Upper lobe of left lung (tissue), 6 donors: ENCODE measurements around the gene SLC25A44. TPM values are rescaled to one million over a fixed set of nuclear protein-coding genes. Genes with fewer than 3 reads are reported as not detected.

Source experiments
- ATAC-seq, 2 donors: fragments of 200-7000 bp; cut with Tn5 transposase; one replicate each; pipeline ENCODE4 v1.9.1; 2022; ENCODE audit warnings: mild to moderate bottlenecking in 2 of 2, moderate library complexity in 2 of 2; ENCODE audit not compliant: low FRiP score in 2 of 2
- DNase-seq, 2 donors: peaks; one replicate each; pipeline ENCODE4 v3.0.0-alpha.2; 2019 to 2020
- H3K27ac ChIP-seq, 4 donors: fragments of 200-600 bp; sonication (generic); one replicate each; pipeline ENCODE4 v1.5.1; 2016 to 2019
- H3K27me3 ChIP-seq, 4 donors: fragments of 200-600 bp; sonication (generic); one replicate each; pipeline ENCODE4 v1.5.1; 2017 to 2019
- H3K36me3 ChIP-seq, 4 donors: fragments of 200-600 bp; sonication (generic); one replicate each; pipeline ENCODE4 v1.5.1; 2016 to 2019
- H3K4me1 ChIP-seq, 4 donors: fragments of 200-600 bp; sonication (generic); one replicate each; pipeline ENCODE4 v1.5.1; 2018 to 2019
- H3K4me3 ChIP-seq, 4 donors: fragments of 200-600 bp; sonication (generic); one replicate each; pipeline ENCODE4 v1.5.1; 2017 to 2019; ENCODE audit warnings: mild to moderate bottlenecking in 2 of 4, moderate library complexity in 1 of 4
- H3K9me3 ChIP-seq, 4 donors: fragments of 200-600 bp; sonication (generic); one replicate each; pipeline ENCODE4 v1.5.1; 2018 to 2019
- CTCF ChIP-seq, 6 experiments: fragments of 450-650 bp in 4 of 6; fragments of 200-600 bp in 2 of 6; sonication (generic) in 2 of 6; IDR thresholded peaks; one replicate each; pipeline ENCODE4 v1.5.1; 2016 to 2019; ENCODE audit warnings: antibody characterized with exemption in 6 of 6
- EP300 ChIP-seq, 4 donors: sonication (generic); formaldehyde crosslinking; IDR thresholded peaks; one replicate each; pipeline ENCODE4 v1.5.1; 2017; ENCODE audit warnings: antibody characterized with exemption in 4 of 4, control low read depth in 2 of 4
- POLR2A ChIP-seq, 4 donors: fragments of 450-650 bp; IDR thresholded peaks; one replicate each; pipeline ENCODE4 v1.5.1; 2016 to 2017; ENCODE audit warnings: antibody characterized with exemption in 4 of 4, mild to moderate bottlenecking in 2 of 4
- POLR2AphosphoS5 ChIP-seq, 2 donors: sonication (generic); formaldehyde crosslinking; IDR thresholded peaks; one replicate each; pipeline ENCODE4 v1.5.1; 2017; ENCODE audit warnings: antibody characterized with exemption in 2 of 2
- WGBS, 2 donors: methylation state at CpG; one replicate each; pipeline ENCODE4 v1.1.5; 2017 to 2018; 5-methylcytosine and 5-hydroxymethylcytosine counted together
- total RNA-seq, 6 donors: library from RNA; depleted of rRNA in 4 of 6; stranded (reverse); fragments of >200 nt in 4 of 6; gene quantifications; one replicate each; pipeline versions ENCODE4 v1.1.0 to v1.2.1, GENCODE V29; 2016 to 2021
- donor health status: DM: no; HTN: no; CAD: no; lungs with moderate emphysema.
- donor health status: DM: no; HTN: yes; CAD: no; lungs with severe emphysema.

SLC25A44 gene
- total RNA-seq, 6 donors from 2014 or later = 11.0 to 27.4 (median 21.1) TPM

- Histone ChIP-seq H3K36me3 (peaks cover 0 to 10% (median 2%) of the 10 kb centered on the region in 4 donors), H3K27me3 (no peaks in the 10 kb centered on the region), H3K9me3 (no peaks in the 10 kb centered on the region), H3K27ac (peak overlapping the region in 3 of 4 donors; percentile 12 to 79 (median 71)), H3K4me3 (no peak overlapping the region), H3K4me1 (peaks cover 7 to 23% (median 16%) of the 10 kb centered on the region in 4 donors)
- WGBS, 2 donors = 63 to 75% methylated on average over 5 of the region's 5 CpGs
- TF ChIP-seq EP300 (IDR thresholded peaks at IDR 0.05) = no peak
- peak in 1 of 2 donors; percentile 80 for DNase-seq
- ATAC-seq = peak; percentile 7 to 81
These were observed 31.4 kb upstream of the SLC25A44 start for GRCh38 chr1:156162430-156163037.

GRCh38 chr1:156163712-156164111 lies 30.2 kb upstream of the SLC25A44 start:
- no peak for ATAC-seq
- Histone ChIP-seq H3K4me3 (no peak overlapping the region), H3K36me3 (peaks cover 0 to 6% (median 2%) of the 10 kb centered on the region in 4 donors), H3K9me3 (no peaks in the 10 kb centered on the region), H3K27me3 (no peaks in the 10 kb centered on the region), H3K4me1 (peaks cover 7 to 23% (median 16%) of the 10 kb centered on the region in 4 donors), H3K27ac (no peak overlapping the region)
- no peak for DNase-seq
- TF ChIP-seq POLR2A (IDR thresholded peaks at IDR 0.05) (no peak), POLR2AphosphoS5 (IDR thresholded peaks at IDR 0.05) (no peak), CTCF (IDR thresholded peaks at IDR 0.05) (no peak), EP300 (IDR thresholded peaks at IDR 0.05) (no peak)
- WGBS, 2 donors = 41 to 83% methylated on average over 1 of the region's 1 CpG

GRCh38 chr1:156164125-156164831 lies 29.6 kb upstream of the SLC25A44 start:
- Histone ChIP-seq H3K27ac (no peak overlapping the region), H3K9me3 (no peaks in the 10 kb centered on the region), H3K27me3 (no peaks in the 10 kb centered on the region), H3K4me3 (no peak overlapping the region), H3K4me1 (peaks cover 7 to 23% (median 16%) of the 10 kb centered on the region in 4 donors), H3K36me3 (peaks cover 0 to 7% (median 2%) of the 10 kb centered on the region in 4 donors)
- DNase-seq (no peak), ATAC-seq (no peak)
- WGBS, 2 donors = 80 to 86% methylated on average over 6 of the region's 6 CpGs
- TF ChIP-seq POLR2AphosphoS5 (IDR thresholded peaks at IDR 0.05) = no peak
- no peak for TF ChIP-seq CTCF (IDR thresholded peaks at IDR 0.05)
- no peak for TF ChIP-seq EP300 (IDR thresholded peaks at IDR 0.05)
- no peak for TF ChIP-seq POLR2A (IDR thresholded peaks at IDR 0.05)

GRCh38 chr1:156165083-156165482 lies 28.8 kb upstream of the SLC25A44 start:
- H3K27me3 ChIP-seq = no peaks in the 10 kb centered on the region
- ATAC-seq = no peak
- H3K4me3 ChIP-seq = no peak overlapping the region
- no peak overlapping the region for H3K27ac ChIP-seq
- DNase-seq = no peak
- peaks cover 0 to 7% (median 2%) of the 10 kb centered on the region in 4 donors for H3K36me3 ChIP-seq
- WGBS, 2 donors = 33 to 39% methylated on average over 2 of the region's 2 CpGs
- H3K9me3 ChIP-seq = no peaks in the 10 kb centered on the region
- H3K4me1 ChIP-seq = peaks cover 7 to 19% (median 14%) of the 10 kb centered on the region in 4 donors
- no peak for TF ChIP-seq EP300 (IDR thresholded peaks at IDR 0.05)
- no peak for TF ChIP-seq POLR2AphosphoS5 (IDR thresholded peaks at IDR 0.05)
- no peak for TF ChIP-seq CTCF (IDR thresholded peaks at IDR 0.05)
- TF ChIP-seq POLR2A (IDR thresholded peaks at IDR 0.05) = peak in 1 of 4 donors; percentile 14

DNA sequence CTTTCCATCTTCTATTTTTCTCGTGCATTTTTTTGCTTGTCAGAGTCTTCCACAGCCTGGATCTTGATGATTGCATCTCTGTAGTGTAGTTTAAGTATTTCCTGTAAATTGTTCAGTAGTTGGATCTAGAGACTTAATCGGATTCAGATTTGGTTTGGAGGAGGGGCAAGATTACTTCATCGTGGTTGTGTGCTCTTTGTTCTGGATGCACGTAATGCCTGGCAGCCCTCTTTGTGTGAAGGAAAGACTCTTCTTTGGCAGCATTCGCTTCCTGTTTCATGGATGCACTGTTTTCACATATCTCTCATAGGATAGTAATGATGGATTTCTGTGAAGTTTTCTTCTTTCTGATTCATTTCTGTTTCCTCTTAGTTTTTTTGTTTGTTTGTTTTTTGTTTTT lies 26.4 kb upstream of the SLC25A44 start:
- 55 to 58% methylated on average over 5 of the region's 5 CpGs for WGBS, 2 donors

More for the DNA sequence above, 26.4 kb upstream of the SLC25A44 start:
- ATAC-seq = no peak
- no peaks in the 10 kb centered on the region for H3K9me3 ChIP-seq
- peaks cover 0 to 7% (median 1%) of the 10 kb centered on the region in 4 donors for H3K4me1 ChIP-seq
- DNase-seq = no peak
- H3K27me3 ChIP-seq = no peaks in the 10 kb centered on the region
- H3K4me3 ChIP-seq = no peak overlapping the region
- no peak overlapping the region for H3K27ac ChIP-seq
- TF ChIP-seq POLR2AphosphoS5 (IDR thresholded peaks at IDR 0.05) (no peak), CTCF (IDR thresholded peaks at IDR 0.05) (no peak), POLR2A (IDR thresholded peaks at IDR 0.05) (no peak), EP300 (IDR thresholded peaks at IDR 0.05) (no peak)
- peaks cover 0 to 11% (median 4%) of the 10 kb centered on the region in 4 donors for H3K36me3 ChIP-seq
